Measurements from ENCODE around the gene PAK6.

DNA sequence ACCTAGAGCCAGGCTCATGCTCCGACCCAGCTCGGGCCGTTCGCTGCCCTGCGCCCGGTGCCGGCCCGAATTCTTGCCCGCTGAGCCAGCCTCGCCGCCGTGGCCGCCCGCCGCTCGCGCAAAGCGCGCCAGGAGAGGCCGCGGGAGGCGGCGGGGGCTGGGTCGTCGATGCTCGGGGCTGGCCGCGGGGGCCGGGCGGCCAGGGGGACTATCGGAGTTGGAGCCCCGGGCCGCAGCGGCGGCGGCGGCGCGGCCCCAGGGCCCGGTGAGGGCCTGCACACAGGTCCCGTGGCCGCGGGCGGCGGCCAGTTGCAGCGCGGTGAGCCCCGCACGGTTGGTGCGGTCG is 42.9 kb downstream of the PAK6 start:
- TF ChIP-seq, protein P1, sequence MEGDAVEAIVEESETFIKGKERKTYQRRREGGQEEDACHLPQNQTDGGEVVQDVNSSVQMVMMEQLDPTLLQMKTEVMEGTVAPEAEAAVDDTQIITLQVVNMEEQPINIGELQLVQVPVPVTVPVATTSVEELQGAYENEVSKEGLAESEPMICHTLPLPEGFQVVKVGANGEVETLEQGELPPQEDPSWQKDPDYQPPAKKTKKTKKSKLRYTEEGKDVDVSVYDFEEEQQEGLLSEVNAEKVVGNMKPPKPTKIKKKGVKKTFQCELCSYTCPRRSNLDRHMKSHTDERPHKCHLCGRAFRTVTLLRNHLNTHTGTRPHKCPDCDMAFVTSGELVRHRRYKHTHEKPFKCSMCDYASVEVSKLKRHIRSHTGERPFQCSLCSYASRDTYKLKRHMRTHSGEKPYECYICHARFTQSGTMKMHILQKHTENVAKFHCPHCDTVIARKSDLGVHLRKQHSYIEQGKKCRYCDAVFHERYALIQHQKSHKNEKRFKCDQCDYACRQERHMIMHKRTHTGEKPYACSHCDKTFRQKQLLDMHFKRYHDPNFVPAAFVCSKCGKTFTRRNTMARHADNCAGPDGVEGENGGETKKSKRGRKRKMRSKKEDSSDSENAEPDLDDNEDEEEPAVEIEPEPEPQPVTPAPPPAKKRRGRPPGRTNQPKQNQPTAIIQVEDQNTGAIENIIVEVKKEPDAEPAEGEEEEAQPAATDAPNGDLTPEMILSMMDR (IDR thresholded peaks at IDR 0.05; ENCODE audit: low read length) = no peak
- no peak for TF ChIP-seq EZH2 (optimal IDR thresholded peaks at IDR 0.05; ENCODE audit: low read depth, low read length)
